GM19397 (cell line): ENCODE measurements around the gene PRR11.
"Not testable (repeated sequence)": the region's sequence is repeated elsewhere in the genome, so short reads cannot be mapped to it uniquely, and the experiment has no call there.

Experiments used
- ATAC-seq: cut with Tn5 transposase; IDR thresholded peaks from one replicate; pipeline ENCODE4 v1.9.1; 2021; ENCODE audit warnings: mild to moderate bottlenecking, moderate library complexity; ENCODE audit not compliant: unreplicated experiment

PRR11 gene

DNA sequence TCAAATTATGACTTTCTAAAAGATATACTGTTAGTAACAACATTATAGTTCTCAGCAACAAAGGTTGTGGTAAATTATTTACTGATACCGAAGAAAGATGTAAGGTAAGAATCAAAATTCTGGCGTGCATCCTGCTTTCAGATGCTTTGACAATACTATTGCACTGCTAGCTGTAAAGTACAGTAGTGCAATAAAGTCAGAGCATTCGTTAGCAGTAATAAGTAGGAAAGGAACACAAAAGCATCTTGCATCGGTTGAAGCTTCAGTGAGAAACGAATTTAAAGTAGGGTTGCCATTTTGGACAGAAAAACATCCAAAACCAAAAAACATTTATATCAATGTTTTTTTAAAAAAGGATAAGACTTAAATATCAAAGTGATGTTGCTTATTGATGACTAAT, 4.5 kb upstream of the PRR11 start:
- no peak for ATAC-seq

- ATAC-seq, result no peak
These were observed 4.0 kb upstream of the PRR11 start for GRCh38 chr17:59151591-59151990.

- no peak for ATAC-seq
These were observed 2.6 kb upstream of the PRR11 start for GRCh38 chr17:59152925-59153324.

DNA sequence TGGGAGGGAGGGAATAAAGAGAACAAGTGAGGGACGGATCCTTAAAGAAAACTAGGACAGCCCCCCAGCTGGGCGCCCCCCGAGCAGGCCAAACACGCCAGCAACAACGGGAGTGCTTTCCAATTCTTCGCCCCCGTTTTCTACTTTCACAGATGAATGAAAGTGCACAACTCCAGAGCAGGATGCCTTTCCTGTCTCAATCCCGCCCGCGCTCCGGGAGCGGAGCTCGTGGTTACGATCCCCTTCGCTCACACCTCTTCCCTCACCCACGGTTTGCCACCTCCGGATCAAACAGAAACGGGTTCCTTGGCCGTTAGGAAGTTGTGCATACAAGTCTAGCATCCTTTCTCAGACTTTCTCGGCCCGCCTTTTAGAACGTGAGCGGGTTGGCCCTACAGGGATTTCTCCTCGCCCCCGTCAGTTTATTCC, 1.2 kb upstream of the PRR11 start:
- no peak for ATAC-seq

GRCh38 chr17:59154721-59155438, 666 bp upstream of the PRR11 start, which contains the start of gene SKA2:
SKA2 (minus strand) TSS chr17:59155186; CDS start chr17:59155163, 23 bp downstream.
- ATAC-seq, result peak; percentile 86

DNA sequence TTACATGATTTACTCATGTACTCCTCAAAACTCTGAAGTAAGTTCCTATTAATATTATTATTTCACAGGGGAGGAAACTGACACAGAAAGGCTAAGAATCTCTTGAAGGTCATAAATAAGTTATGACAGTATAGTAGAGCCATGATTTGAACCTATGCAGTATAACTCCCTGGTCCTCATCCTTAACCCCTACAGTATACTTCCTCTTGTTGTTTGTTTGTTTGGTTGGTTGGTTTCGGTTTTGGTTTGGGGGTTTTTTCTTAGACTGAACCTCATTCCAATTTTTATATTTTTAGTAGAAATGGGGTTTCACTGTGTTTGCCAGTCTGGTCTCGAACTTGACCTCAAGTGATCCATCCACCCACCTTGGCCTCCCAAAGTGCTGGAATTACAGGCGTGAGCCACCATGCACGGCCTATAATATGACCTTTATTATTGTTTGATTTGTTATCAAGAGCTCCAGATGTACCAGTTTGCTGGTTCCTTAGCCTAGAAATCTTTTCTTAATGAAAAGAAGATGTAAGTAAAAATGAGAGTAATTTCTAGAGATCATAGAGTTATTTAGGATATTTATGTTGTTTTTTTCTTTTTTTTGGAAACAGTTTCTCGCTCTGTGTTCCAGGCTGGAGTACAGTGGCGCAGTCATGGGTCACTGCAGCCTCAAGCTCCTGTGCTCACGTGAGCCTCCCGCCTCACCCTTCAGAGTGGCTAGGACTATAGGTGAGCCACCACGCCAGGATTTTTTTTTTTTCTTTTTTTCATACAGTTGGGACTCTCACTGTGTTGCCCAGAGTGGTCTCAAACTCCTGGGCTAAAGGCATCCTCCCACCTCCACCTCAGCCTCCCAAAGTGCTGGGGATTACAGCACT, 4.8 kb downstream of the PRR11 start:
- no peak for ATAC-seq

DNA sequence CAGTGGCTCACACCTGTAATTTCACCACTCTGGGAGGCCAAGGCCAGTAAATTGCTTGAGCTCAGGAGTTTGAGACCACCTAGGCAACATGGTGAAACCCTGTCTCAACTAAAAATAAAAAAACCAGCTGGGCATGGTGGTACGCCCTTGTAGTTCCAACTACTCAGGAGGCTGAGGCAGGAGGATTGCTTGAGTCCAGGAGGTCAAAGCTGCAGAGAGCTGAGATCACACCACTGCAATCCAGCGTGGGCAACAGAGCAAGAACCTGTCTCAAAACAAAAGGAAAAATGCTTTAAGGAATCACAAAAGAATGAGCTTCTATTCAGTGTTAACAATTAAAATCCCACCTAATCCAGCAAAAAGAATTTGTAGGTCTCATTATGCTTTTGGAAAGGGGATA, 5.9 kb downstream of the PRR11 start:
- ATAC-seq, result no peak

DNA sequence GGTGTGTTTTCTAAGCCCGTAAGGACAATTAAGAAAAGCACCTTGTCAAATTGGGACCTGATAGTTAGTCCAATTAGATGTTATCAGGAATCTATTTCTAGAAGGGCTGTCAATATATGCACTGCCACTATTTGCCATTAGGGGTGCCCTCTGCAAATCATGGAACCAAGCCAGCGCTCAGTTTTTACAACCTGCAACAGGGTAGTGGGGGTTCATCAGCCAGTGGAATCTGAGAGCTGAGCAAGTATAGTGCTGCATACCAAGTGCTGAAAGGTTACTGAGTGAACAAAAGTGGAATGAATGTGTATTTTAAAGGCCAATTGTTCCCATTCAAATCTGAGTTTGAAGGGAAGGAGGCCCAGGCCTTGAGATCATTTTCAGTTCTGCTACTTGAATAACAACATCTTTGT, 10.4 kb downstream of the PRR11 start:
- no peak for ATAC-seq

- no peak for ATAC-seq
These were observed 12.0 kb downstream of the PRR11 start for GRCh38 chr17:59167571-59168001.

- no peak for ATAC-seq
These were observed 17.0 kb downstream of the PRR11 start for GRCh38 chr17:59172436-59173004.

DNA sequence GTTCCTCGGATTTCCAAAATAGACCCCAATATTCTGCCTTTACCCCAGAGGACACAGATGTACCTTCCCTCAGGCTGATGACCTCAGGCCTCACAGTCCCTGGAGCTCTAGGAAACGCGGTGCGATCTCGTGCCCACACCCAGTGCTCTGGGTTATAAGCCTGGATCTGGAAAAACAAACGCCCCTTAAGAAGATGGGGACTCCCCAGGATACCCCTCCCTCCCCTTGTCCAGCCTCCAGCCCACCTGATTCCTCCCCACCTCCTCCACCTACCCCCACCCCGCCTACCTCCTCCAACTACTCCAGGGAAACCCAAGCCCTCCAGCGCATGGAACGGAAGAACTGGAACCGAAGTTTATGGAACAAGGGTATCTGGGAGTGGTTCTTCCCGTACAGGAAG, 19.1 kb downstream of the PRR11 start:
- no peak for ATAC-seq

GRCh38 chr17:59175076-59175475, 19.5 kb downstream of the PRR11 start:
- no peak for ATAC-seq

GRCh38 chr17:59178266-59178985, 22.9 kb downstream of the PRR11 start:
- no peak for ATAC-seq

- ATAC-seq, result not testable (repeated sequence)
These were observed 24.1 kb downstream of the PRR11 start for GRCh38 chr17:59179601-59180000.

DNA sequence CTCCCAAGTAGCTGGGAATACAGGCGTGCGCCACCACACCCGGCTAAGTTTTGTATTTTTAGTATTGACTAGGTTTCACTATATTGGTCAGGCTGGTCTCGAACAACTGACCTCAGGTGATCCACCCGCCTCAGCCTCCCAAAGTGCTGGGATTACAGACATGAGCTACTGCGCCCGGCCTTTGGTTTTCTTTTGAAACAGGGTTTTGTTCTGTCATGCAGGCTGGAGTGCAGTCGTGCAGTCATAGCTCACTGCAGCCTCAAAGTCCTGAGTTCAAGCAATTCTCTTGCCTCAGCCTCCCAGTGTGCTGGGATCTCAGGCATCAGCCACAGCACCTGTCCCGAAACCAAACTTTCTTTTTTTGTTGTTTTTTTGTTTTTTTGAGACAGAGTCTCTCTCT, 25.1 kb downstream of the PRR11 start:
- no peak for ATAC-seq

GRCh38 chr17:59181481-59181880, 25.9 kb downstream of the PRR11 start:
- no peak for ATAC-seq

- ATAC-seq, result no peak
These were observed 30.5 kb downstream of the PRR11 start for GRCh38 chr17:59185997-59186396.

- ATAC-seq, result no peak
These were observed 31.3 kb downstream of the PRR11 start for GRCh38 chr17:59186850-59187249.

- no peak for ATAC-seq
These were observed 35.3 kb downstream of the PRR11 start for GRCh38 chr17:59190806-59191205.

DNA sequence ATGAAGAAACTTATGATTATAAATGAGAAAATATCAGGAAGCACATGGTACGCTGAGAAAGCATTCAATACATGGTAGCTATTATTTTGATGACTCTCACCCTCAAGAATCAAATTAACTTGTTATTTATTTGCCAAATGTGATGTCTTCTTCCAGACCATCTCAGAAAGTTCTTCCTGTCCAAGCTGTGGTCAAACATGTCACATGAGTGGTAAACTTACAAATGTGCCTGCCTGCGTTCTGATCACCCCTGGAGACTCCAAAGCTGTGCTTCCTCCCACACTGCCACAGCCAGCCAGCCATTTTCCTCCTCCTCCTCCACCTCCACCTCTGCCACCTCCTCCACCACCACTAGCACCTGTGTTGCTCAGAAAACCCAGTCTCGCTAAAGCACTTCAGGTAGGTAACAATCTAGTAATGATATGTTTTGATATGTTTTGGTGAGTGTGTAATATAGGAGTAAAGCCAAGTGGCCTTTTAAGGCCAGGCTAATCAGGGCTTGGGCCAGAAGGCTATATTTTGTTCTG, 37.9 kb downstream of the PRR11 start:
- no peak for ATAC-seq

DNA sequence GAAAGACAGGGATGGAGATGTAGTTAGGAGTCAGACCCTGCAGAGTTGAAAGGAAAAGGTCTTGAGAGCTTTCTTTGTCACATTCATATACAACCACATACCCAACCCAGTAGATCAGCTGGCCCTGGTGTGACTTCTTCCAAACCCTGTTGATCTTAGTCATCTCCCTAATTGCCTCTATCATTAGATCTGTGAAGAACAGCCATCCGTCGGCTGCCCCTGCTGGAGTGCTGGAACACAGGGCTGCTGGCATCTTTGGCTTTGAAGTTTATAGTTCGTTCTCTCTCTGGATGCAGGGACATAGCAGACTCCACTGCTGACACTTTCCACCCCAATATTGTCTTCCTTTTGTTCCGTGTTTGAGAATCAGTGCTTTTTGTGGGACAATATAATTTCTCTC, 43.9 kb downstream of the PRR11 start:
- no peak for ATAC-seq
